ENCODE results near the gene COMT.

The COMT gene

GRCh38 chr22:19940536-19941364 is 822 bp upstream of the COMT start:
- no peak for FAIRE-seq
- no peak for TF ChIP-seq CTCF (IDR thresholded peaks at IDR 0.05; ENCODE audit: insufficient read depth, missing control alignments)
- no peak for DNase-seq (ENCODE audit: insufficient read length, low spot score)

- TF ChIP-seq CTCF (IDR thresholded peaks at IDR 0.05; ENCODE audit: insufficient read depth, missing control alignments) = no peak
- DNase-seq (ENCODE audit: insufficient read length, low spot score) (no peak), FAIRE-seq (no peak)
Measured at GRCh38 chr22:19942157-19943081, 847 bp downstream of the COMT start.

GRCh38 chr22:19943082-19944026 is 1.8 kb downstream of the COMT start:
- no peak for TF ChIP-seq CTCF (IDR thresholded peaks at IDR 0.05; ENCODE audit: insufficient read depth, missing control alignments)
- FAIRE-seq = no peak
- no peak for DNase-seq (ENCODE audit: insufficient read length, low spot score)

GRCh38 chr22:19948057-19948760 is 6.6 kb downstream of the COMT start:
- DNase-seq (ENCODE audit: insufficient read length, low spot score) (no peak), FAIRE-seq (no peak)
- no peak for TF ChIP-seq CTCF (IDR thresholded peaks at IDR 0.05; ENCODE audit: insufficient read depth, missing control alignments)

- DNase-seq (ENCODE audit: insufficient read length, low spot score) (no peak), FAIRE-seq (no peak)
Measured at GRCh38 chr22:19951346-19951745, 9.8 kb downstream of the COMT start.

More at GRCh38 chr22:19951346-19951745, 9.8 kb downstream of the COMT start:
- TF ChIP-seq CTCF (IDR thresholded peaks at IDR 0.05; ENCODE audit: insufficient read depth, missing control alignments) = no peak
